C4-2B (cell line): Measurements from ENCODE around the gene TAF3.

Experiments
- ZFX ChIP-seq: fragments of 450-650 bp; IDR thresholded peaks from 2 replicates; pipeline ENCODE4 v1.6.1; 2017
- TF ChIP-seq, protein P1 (sequence below): fragments of 450-650 bp; conservative IDR thresholded peaks from 2 replicates; pipeline ENCODE4 v1.5.1; 2017; ENCODE audit warnings: mild to moderate bottlenecking

DNA sequence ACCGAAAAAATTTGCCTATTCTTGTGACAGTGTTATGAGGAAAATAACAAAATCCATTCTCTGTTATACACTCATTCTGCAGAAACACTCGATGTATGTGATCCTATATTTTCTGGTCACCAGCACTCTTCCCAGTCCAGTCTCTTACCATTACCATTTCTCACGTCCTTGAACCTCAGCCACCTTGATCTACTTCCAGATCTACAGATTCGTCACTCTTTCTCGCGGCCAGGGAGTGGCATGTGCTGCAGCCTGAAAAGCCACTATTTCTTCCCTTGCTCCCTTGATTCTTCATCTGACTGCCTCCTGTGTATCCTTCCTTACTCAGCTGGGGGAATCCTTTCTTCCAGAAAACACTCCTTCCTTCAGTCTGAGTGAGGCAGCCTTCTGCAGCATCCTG is 14.1 kb upstream of the TAF3 start:
- TF ChIP-seq, protein P1, sequence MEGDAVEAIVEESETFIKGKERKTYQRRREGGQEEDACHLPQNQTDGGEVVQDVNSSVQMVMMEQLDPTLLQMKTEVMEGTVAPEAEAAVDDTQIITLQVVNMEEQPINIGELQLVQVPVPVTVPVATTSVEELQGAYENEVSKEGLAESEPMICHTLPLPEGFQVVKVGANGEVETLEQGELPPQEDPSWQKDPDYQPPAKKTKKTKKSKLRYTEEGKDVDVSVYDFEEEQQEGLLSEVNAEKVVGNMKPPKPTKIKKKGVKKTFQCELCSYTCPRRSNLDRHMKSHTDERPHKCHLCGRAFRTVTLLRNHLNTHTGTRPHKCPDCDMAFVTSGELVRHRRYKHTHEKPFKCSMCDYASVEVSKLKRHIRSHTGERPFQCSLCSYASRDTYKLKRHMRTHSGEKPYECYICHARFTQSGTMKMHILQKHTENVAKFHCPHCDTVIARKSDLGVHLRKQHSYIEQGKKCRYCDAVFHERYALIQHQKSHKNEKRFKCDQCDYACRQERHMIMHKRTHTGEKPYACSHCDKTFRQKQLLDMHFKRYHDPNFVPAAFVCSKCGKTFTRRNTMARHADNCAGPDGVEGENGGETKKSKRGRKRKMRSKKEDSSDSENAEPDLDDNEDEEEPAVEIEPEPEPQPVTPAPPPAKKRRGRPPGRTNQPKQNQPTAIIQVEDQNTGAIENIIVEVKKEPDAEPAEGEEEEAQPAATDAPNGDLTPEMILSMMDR: no peak
- TF ChIP-seq ZFX: no peak
